Activated T-cell treated with anti-CD3 and anti-CD28 coated beads, Interleukin-2, amount 50 U/mL, for 4 hours (primary cell): ENCODE data around the gene MDM2. TPM values are rescaled to one million over a fixed set of nuclear protein-coding genes. Genes with fewer than 3 reads are reported as not detected.
A peak's percentile ranks its signal among the peaks of the same experiment; 100 is the strongest.

Experiments used
- ATAC-seq, 2 donors: fragments of 200-7000 bp; cut with Tn5 transposase; one replicate each; pipeline ENCODE4 v1.10.0; 2021
- DNase-seq: peaks from one replicate; pipeline ENCODE4 v3.0.0-alpha.2; 2020
- H3K27me3 Mint-ChIP-seq: one replicate; pipeline ENCODE4 v1.8.0; 2021; ENCODE audit warnings: low read depth, mixed read lengths
- H3K36me3 Mint-ChIP-seq: one replicate; pipeline ENCODE4 v1.8.0; 2022; ENCODE audit warnings: mixed read lengths; ENCODE audit not compliant: insufficient read depth
- H3K4me1 Mint-ChIP-seq: one replicate; pipeline ENCODE4 v1.8.0; 2021; ENCODE audit warnings: low read depth, mixed read lengths
- H3K4me3 Mint-ChIP-seq: one replicate; pipeline ENCODE4 v1.8.0; 2021; ENCODE audit warnings: mild to moderate bottlenecking, moderate library complexity, mixed read lengths
- H3K9me3 Mint-ChIP-seq: one replicate; pipeline ENCODE4 v1.8.0; 2021; ENCODE audit warnings: mixed read lengths
- total RNA-seq, 3 donors: library from RNA; stranded (reverse); gene quantifications; one replicate each; pipeline ENCODE4 v1.2.1, GENCODE V29; 2021

The MDM2 gene
- total RNA-seq, 3 donors from 2014 or later = 111 to 129 (median 127) TPM

- Mint-ChIP-seq H3K9me3 (no peaks in the 10 kb centered on the region), H3K4me1 (peaks cover 29% of the 10 kb centered on the region)
- no peak for ATAC-seq
These were observed 13.6 kb downstream of the MDM2 start for GRCh38 chr12:68821357-68822188.

GRCh38 chr12:68823696-68824095, 15.7 kb downstream of the MDM2 start:
- no peaks in the 10 kb centered on the region for H3K27me3 Mint-ChIP-seq
- H3K36me3 Mint-ChIP-seq = peaks cover 41% of the 10 kb centered on the region
- peaks cover 40% of the 10 kb centered on the region for H3K4me1 Mint-ChIP-seq
- DNase-seq = no peak
- ATAC-seq = no peak
- H3K4me3 Mint-ChIP-seq = no peak overlapping the region
- H3K9me3 Mint-ChIP-seq = no peaks in the 10 kb centered on the region

More at GRCh38 chr12:68821357-68822188, 13.6 kb downstream of the MDM2 start:
- Mint-ChIP-seq H3K4me3 (no peak overlapping the region), H3K36me3 (peaks cover 40% of the 10 kb centered on the region), H3K27me3 (no peaks in the 10 kb centered on the region)
- no peak for DNase-seq

- Mint-ChIP-seq H3K4me3 (no peak overlapping the region), H3K27me3 (no peaks in the 10 kb centered on the region), H3K9me3 (no peaks in the 10 kb centered on the region), H3K36me3 (peaks cover 39% of the 10 kb centered on the region), H3K4me1 (peaks cover 41% of the 10 kb centered on the region)
- DNase-seq (no peak), ATAC-seq (no peak)
These were observed 16.2 kb downstream of the MDM2 start for GRCh38 chr12:68824131-68824530.

- DNase-seq (no peak), ATAC-seq (no peak)
- Mint-ChIP-seq H3K9me3 (no peaks in the 10 kb centered on the region), H3K4me1 (peaks cover 39% of the 10 kb centered on the region), H3K27me3 (no peaks in the 10 kb centered on the region), H3K4me3 (no peak overlapping the region), H3K36me3 (peaks cover 37% of the 10 kb centered on the region)
These were observed 16.7 kb downstream of the MDM2 start for GRCh38 chr12:68824597-68825250.

GRCh38 chr12:68825569-68826217, 17.7 kb downstream of the MDM2 start:
- Mint-ChIP-seq H3K36me3 (peaks cover 40% of the 10 kb centered on the region), H3K9me3 (no peaks in the 10 kb centered on the region), H3K4me1 (peaks cover 39% of the 10 kb centered on the region), H3K27me3 (no peaks in the 10 kb centered on the region), H3K4me3 (peak overlapping the region; percentile 19)
- ATAC-seq (no peak), DNase-seq (no peak)

- ATAC-seq (no peak), DNase-seq (no peak)
- peaks cover 35% of the 10 kb centered on the region for H3K4me1 Mint-ChIP-seq
- H3K27me3 Mint-ChIP-seq = no peaks in the 10 kb centered on the region
- H3K4me3 Mint-ChIP-seq = no peak overlapping the region
- peaks cover 42% of the 10 kb centered on the region for H3K36me3 Mint-ChIP-seq
- no peaks in the 10 kb centered on the region for H3K9me3 Mint-ChIP-seq
These were observed 20.1 kb downstream of the MDM2 start for GRCh38 chr12:68827895-68828671.

- Mint-ChIP-seq H3K36me3 (peaks cover 38% of the 10 kb centered on the region), H3K9me3 (no peaks in the 10 kb centered on the region), H3K27me3 (no peaks in the 10 kb centered on the region), H3K4me3 (no peak overlapping the region), H3K4me1 (peaks cover 30% of the 10 kb centered on the region)
- DNase-seq (no peak), ATAC-seq (no peak)
These were observed 20.7 kb downstream of the MDM2 start for GRCh38 chr12:68828672-68829068.

GRCh38 chr12:68831272-68831671, 23.3 kb downstream of the MDM2 start:
- peaks cover 19% of the 10 kb centered on the region for H3K4me1 Mint-ChIP-seq
- no peak overlapping the region for H3K4me3 Mint-ChIP-seq
- no peak for DNase-seq
- no peaks in the 10 kb centered on the region for H3K27me3 Mint-ChIP-seq
- no peaks in the 10 kb centered on the region for H3K9me3 Mint-ChIP-seq
- no peak for ATAC-seq
- peaks cover 30% of the 10 kb centered on the region for H3K36me3 Mint-ChIP-seq

- DNase-seq (no peak), ATAC-seq (no peak)
- Mint-ChIP-seq H3K4me3 (no peak overlapping the region), H3K4me1 (peaks cover 14% of the 10 kb centered on the region), H3K27me3 (no peaks in the 10 kb centered on the region), H3K9me3 (no peaks in the 10 kb centered on the region), H3K36me3 (peaks cover 33% of the 10 kb centered on the region)
These were observed 23.9 kb downstream of the MDM2 start for GRCh38 chr12:68831751-68832503.

- no peaks in the 10 kb centered on the region for H3K27me3 Mint-ChIP-seq
- no peak overlapping the region for H3K4me3 Mint-ChIP-seq
- ATAC-seq = no peak
- DNase-seq = no peak
- no peaks in the 10 kb centered on the region for H3K9me3 Mint-ChIP-seq
- peaks cover 9% of the 10 kb centered on the region for H3K4me1 Mint-ChIP-seq
- peaks cover 31% of the 10 kb centered on the region for H3K36me3 Mint-ChIP-seq
These were observed 24.5 kb downstream of the MDM2 start for GRCh38 chr12:68832504-68832867.

GRCh38 chr12:68833508-68833907, 25.5 kb downstream of the MDM2 start:
- Mint-ChIP-seq H3K4me1 (peaks cover 7% of the 10 kb centered on the region), H3K9me3 (no peaks in the 10 kb centered on the region), H3K4me3 (no peak overlapping the region), H3K27me3 (no peaks in the 10 kb centered on the region), H3K36me3 (peaks cover 37% of the 10 kb centered on the region)
- ATAC-seq (no peak), DNase-seq (no peak)

GRCh38 chr12:68835333-68835908, 27.4 kb downstream of the MDM2 start:
- H3K9me3 Mint-ChIP-seq = no peaks in the 10 kb centered on the region
- H3K4me3 Mint-ChIP-seq = no peak overlapping the region
- H3K27me3 Mint-ChIP-seq = no peaks in the 10 kb centered on the region
- ATAC-seq = no peak
- H3K36me3 Mint-ChIP-seq = peaks cover 35% of the 10 kb centered on the region
- no peak for DNase-seq
- H3K4me1 Mint-ChIP-seq = no peaks in the 10 kb centered on the region

- no peak for DNase-seq
These were observed 29.2 kb downstream of the MDM2 start for GRCh38 chr12:68837215-68837614.

More at GRCh38 chr12:68837215-68837614, 29.2 kb downstream of the MDM2 start:
- H3K4me1 Mint-ChIP-seq = no peaks in the 10 kb centered on the region
- no peaks in the 10 kb centered on the region for H3K9me3 Mint-ChIP-seq
- peaks cover 38% of the 10 kb centered on the region for H3K36me3 Mint-ChIP-seq
- ATAC-seq = no peak
- no peak overlapping the region for H3K4me3 Mint-ChIP-seq
- no peaks in the 10 kb centered on the region for H3K27me3 Mint-ChIP-seq
